Measurements from ENCODE around the gene TOX2. TPM values are rescaled to one million over a fixed set of nuclear protein-coding genes. Genes with fewer than 3 reads are reported as not detected.
A peak's percentile ranks its signal among the peaks of the same experiment; 100 is the strongest.

Gene TOX2
- total RNA-seq, 1 donor from 2014 or later: not detected

DNA sequence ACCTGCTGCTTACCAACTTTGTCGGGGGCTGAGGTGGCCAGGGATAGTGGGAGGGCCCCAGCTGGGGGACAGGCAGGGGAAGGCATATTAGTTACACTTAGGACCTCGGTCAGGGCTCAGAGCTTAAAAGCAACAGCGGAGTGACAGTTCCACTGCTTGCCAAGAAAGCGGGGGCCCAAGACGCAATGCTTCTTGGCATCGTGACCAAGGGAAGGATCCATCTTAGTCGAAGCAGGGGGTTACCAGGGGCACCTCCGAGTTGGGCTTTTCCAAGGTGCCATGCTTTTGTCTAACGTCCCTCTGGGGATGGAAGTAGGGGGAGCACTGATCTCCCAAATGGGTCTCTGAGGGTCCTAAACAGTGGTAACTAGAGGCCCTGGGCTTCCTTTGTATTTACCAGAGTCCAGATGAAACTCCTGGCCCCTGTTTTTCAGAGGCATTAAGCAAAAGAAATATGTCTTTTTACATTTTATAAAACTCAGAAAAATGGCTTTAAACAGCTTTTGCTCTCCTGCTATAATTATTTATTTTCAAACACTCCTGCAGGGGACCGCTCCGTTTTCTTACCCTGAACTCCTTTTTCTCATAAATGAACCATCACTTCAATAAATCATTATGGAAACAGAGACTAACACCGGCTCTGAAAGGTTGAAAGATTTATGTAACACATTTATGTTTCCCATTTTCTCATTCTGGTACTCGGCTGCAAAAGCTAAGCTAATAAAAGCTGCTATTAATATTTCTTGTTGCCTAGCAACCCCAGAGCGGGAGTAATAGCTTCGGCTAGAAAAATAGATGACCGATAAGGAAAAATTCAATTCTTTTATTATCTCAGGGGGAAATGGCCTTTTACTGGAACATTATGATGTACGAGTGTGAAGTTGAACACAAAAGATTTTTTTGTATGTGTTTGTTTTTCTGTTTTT is 100.4 kb downstream of the TOX2 start:
- peaks cover 10 to 23% (median 19%) of the 10 kb centered on the region in 3 donors for H3K27me3 ChIP-seq (ENCODE audit: control insufficient read depth in 3 of 3, insufficient read depth in 3 of 3, low read length in 3 of 3)
- peaks cover 5 to 15% (median 12%) of the 10 kb centered on the region in 3 donors for H3K4me1 ChIP-seq (ENCODE audit: control insufficient read depth in 3 of 3, insufficient read depth in 3 of 3, low read length in 3 of 3)
- no peaks in the 10 kb centered on the region for H3K36me3 ChIP-seq (ENCODE audit: control insufficient read depth in 3 of 3, insufficient read depth in 3 of 3, low read length in 3 of 3)
- no peak overlapping the region for H3K4me3 ChIP-seq (ENCODE audit: low read length in 3 of 3)
- H3K9me3 ChIP-seq (ENCODE audit: control insufficient read depth in 3 of 3, low read length in 3 of 3): no peaks in the 10 kb centered on the region
- H3K9ac ChIP-seq (ENCODE audit: low read depth in 1 of 3, low read length in 3 of 3): no peak overlapping the region
- no peak overlapping the region for H3K27ac ChIP-seq (ENCODE audit: low read depth, low read length)

DNA sequence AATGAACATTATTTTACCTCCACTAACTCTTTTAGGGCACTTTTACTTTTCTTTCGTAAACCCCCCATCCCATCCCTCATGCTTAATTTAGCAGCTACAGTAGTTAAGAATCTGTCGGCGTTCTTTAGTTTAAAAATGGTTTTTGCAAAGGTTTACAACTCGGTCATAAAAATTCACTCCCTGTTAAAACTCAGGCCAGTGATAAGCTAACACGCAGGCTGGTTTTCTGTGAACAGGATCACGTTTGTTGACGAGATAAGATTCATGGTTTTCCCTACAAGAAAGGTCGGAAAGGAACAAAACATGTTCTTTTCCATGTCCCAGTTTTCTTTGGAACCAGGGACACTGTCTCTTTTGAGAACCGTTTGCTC is 101.1 kb downstream of the TOX2 start:
- Histone ChIP-seq H3K4me1 (ENCODE audit: control insufficient read depth in 3 of 3, insufficient read depth in 3 of 3, low read length in 3 of 3) (peaks cover 5 to 15% (median 12%) of the 10 kb centered on the region in 3 donors), H3K27ac (ENCODE audit: low read depth, low read length) (no peak overlapping the region), H3K9ac (ENCODE audit: low read depth in 1 of 3, low read length in 3 of 3) (no peak overlapping the region)

DNA sequence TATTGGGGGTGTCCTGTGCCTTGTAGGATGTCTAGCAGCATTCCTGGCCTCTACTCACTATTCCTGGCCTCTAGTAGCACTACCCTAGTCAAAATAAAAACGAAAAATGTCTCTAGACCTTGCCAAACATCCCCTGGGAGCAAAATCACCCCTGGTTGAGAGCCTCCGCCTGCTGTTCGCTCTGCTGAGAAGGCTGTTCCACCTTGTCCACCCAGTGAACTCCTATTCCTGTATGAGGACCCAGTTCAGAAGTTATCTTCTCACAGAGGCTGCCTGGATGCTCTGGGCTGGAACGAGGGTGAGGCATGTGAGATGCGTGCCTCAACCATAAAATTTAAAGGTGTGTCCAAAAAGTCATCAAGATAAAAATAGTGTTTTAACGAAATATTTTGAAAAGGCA is 101.9 kb downstream of the TOX2 start:
- H3K4me1 ChIP-seq (ENCODE audit: control insufficient read depth in 3 of 3, insufficient read depth in 3 of 3, low read length in 3 of 3): peaks cover 5 to 15% (median 12%) of the 10 kb centered on the region in 3 donors

More for the DNA sequence above, 101.1 kb downstream of the TOX2 start:
- peaks cover 11 to 27% (median 20%) of the 10 kb centered on the region in 3 donors for H3K27me3 ChIP-seq (ENCODE audit: control insufficient read depth in 3 of 3, insufficient read depth in 3 of 3, low read length in 3 of 3)
- no peak overlapping the region for H3K4me3 ChIP-seq (ENCODE audit: low read length in 3 of 3)
- no peaks in the 10 kb centered on the region for H3K9me3 ChIP-seq (ENCODE audit: control insufficient read depth in 3 of 3, low read length in 3 of 3)
- no peaks in the 10 kb centered on the region for H3K36me3 ChIP-seq (ENCODE audit: control insufficient read depth in 3 of 3, insufficient read depth in 3 of 3, low read length in 3 of 3)

DNA sequence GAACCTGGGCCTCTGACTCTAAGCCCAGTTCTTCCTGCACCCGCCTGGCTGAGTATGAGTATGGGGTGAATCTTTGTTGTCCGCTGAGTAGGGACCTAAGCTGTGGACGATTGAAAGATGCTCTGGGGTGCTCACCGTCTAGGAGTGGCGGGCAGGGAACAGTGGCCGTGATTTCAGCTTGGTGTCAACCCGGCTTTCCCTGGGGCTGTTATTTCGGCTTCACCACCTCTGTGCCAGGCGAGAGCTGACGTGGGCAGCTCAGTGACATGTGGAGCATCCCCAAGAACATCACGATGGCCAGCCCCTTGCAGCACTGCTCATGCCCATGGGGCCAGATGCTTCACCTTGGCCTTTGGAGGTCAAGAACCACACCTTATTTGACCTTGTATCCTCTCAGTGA is 102.6 kb downstream of the TOX2 start:
- Histone ChIP-seq H3K4me1 (ENCODE audit: control insufficient read depth in 3 of 3, insufficient read depth in 3 of 3, low read length in 3 of 3) (peaks cover 5 to 15% (median 12%) of the 10 kb centered on the region in 3 donors), H3K27me3 (ENCODE audit: control insufficient read depth in 3 of 3, insufficient read depth in 3 of 3, low read length in 3 of 3) (peaks cover 14 to 24% (median 21%) of the 10 kb centered on the region in 3 donors), H3K9me3 (ENCODE audit: control insufficient read depth in 3 of 3, low read length in 3 of 3) (no peaks in the 10 kb centered on the region), H3K36me3 (ENCODE audit: control insufficient read depth in 3 of 3, insufficient read depth in 3 of 3, low read length in 3 of 3) (no peaks in the 10 kb centered on the region), H3K9ac (ENCODE audit: low read depth in 1 of 3, low read length in 3 of 3) (no peak overlapping the region), H3K27ac (ENCODE audit: low read depth, low read length) (no peak overlapping the region), H3K4me3 (ENCODE audit: low read length in 3 of 3) (no peak overlapping the region)

More for the DNA sequence above, 101.9 kb downstream of the TOX2 start:
- H3K9ac ChIP-seq (ENCODE audit: low read depth in 1 of 3, low read length in 3 of 3): no peak overlapping the region
- no peaks in the 10 kb centered on the region for H3K9me3 ChIP-seq (ENCODE audit: control insufficient read depth in 3 of 3, low read length in 3 of 3)
- no peak overlapping the region for H3K4me3 ChIP-seq (ENCODE audit: low read length in 3 of 3)
- H3K27ac ChIP-seq (ENCODE audit: low read depth, low read length): no peak overlapping the region
- H3K36me3 ChIP-seq (ENCODE audit: control insufficient read depth in 3 of 3, insufficient read depth in 3 of 3, low read length in 3 of 3): no peaks in the 10 kb centered on the region
- H3K27me3 ChIP-seq (ENCODE audit: control insufficient read depth in 3 of 3, insufficient read depth in 3 of 3, low read length in 3 of 3): peaks cover 14 to 26% (median 22%) of the 10 kb centered on the region in 3 donors

DNA sequence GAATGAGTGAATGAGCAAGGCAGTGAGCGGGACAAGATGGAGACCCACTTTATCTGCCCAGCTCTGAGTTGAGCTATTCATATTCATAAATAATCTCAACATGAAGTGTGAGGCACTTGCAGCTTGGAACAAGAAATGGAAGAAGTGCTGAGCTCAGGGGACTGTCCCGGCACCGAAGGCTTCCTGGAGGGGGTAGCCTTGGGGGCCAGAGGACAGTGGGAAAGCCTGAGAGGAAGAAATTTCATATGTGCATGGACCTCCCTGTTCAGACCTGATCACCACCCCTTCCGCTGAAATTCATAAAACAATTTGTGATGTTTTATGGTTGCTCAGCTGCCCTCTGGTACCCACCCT is 103.2 kb downstream of the TOX2 start:
- no peak overlapping the region for H3K4me3 ChIP-seq (ENCODE audit: low read length in 3 of 3)
- peaks cover 5 to 15% (median 12%) of the 10 kb centered on the region in 3 donors for H3K4me1 ChIP-seq (ENCODE audit: control insufficient read depth in 3 of 3, insufficient read depth in 3 of 3, low read length in 3 of 3)
- no peaks in the 10 kb centered on the region for H3K36me3 ChIP-seq (ENCODE audit: control insufficient read depth in 3 of 3, insufficient read depth in 3 of 3, low read length in 3 of 3)
- no peak overlapping the region for H3K27ac ChIP-seq (ENCODE audit: low read depth, low read length)
- H3K9ac ChIP-seq (ENCODE audit: low read depth in 1 of 3, low read length in 3 of 3): peak overlapping the region in 1 of 3 donors; percentile 57
- peaks cover 14 to 26% (median 24%) of the 10 kb centered on the region in 3 donors for H3K27me3 ChIP-seq (ENCODE audit: control insufficient read depth in 3 of 3, insufficient read depth in 3 of 3, low read length in 3 of 3)
- H3K9me3 ChIP-seq (ENCODE audit: control insufficient read depth in 3 of 3, low read length in 3 of 3): no peaks in the 10 kb centered on the region

DNA sequence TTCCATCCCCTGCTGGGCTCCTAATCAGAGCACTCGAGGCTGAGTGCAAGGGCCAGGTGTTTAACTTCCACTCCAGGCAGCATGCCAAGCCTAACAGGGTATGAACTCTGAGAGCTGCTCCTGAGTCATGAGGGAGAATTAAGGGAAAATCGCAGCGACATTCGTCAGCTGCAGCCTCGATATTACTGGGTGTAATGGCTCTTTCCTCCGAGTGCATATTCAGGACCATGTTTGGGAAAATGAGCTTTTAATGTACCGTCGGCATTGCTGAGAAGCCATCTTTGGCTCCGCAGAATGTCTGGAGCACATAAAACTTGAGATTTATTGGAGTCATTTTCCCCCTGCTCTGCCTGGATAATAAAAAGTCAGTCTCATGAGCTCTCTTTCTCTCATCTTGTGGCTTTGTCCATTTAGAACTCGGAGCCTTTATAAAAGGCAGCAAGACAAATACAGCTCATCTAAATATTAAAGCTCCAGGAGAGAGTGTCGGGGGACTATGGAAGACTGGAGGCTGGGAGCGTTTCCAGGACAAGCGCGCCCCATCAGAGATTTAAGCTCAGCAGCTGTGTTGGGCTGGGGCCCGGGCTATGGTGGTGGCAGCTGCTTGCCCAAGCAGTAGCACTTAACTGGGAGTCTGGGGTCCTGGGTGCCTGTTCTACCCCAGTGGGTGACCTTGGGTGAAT is 103.7 kb downstream of the TOX2 start:
- Histone ChIP-seq H3K27me3 (ENCODE audit: control insufficient read depth in 3 of 3, insufficient read depth in 3 of 3, low read length in 3 of 3) (peaks cover 15 to 26% (median 24%) of the 10 kb centered on the region in 3 donors), H3K9ac (ENCODE audit: low read depth in 1 of 3, low read length in 3 of 3) (peak overlapping the region in 1 of 3 donors; percentile 57), H3K4me1 (ENCODE audit: control insufficient read depth in 3 of 3, insufficient read depth in 3 of 3, low read length in 3 of 3) (peaks cover 5 to 15% (median 12%) of the 10 kb centered on the region in 3 donors), H3K9me3 (ENCODE audit: control insufficient read depth in 3 of 3, low read length in 3 of 3) (no peaks in the 10 kb centered on the region), H3K36me3 (ENCODE audit: control insufficient read depth in 3 of 3, insufficient read depth in 3 of 3, low read length in 3 of 3) (no peaks in the 10 kb centered on the region), H3K4me3 (ENCODE audit: low read length in 3 of 3) (peak overlapping the region in 2 of 3 donors; percentile 10 to 22), H3K27ac (ENCODE audit: low read depth, low read length) (no peak overlapping the region)

DNA sequence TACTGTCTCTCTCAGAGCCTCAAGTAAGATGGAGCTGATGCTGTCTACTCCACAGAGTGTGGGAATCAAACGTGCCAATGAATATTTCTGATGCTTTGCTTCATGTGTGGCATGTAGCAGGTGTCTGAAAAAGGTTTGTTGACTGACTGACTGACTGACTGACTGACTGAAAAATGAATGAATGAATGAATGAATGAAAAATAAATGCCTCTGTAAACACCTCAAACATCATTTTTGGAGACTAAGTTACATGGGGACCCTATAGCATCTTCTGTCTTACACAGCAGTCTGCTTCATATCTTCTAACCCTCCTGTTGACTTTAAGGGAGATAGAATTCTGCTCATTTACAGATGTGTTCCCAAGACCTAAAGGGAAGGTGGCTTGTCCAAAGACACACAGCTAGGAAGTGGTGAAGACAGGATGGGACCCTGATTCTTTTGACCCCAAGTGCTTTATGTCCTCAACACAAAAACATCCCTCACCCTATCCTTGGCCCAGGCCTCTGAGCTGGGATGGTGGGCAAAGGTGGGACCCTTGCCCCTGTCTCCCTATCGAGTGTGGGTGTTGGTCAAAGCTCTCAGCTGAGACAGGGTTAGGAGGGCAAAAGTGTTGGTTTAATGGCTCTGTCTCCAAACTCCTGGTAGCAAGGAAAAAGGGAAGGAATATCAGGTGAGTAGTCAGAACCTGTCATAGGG is 104.4 kb downstream of the TOX2 start:
- H3K9ac ChIP-seq (ENCODE audit: low read depth in 1 of 3, low read length in 3 of 3): no peak overlapping the region

DNA sequence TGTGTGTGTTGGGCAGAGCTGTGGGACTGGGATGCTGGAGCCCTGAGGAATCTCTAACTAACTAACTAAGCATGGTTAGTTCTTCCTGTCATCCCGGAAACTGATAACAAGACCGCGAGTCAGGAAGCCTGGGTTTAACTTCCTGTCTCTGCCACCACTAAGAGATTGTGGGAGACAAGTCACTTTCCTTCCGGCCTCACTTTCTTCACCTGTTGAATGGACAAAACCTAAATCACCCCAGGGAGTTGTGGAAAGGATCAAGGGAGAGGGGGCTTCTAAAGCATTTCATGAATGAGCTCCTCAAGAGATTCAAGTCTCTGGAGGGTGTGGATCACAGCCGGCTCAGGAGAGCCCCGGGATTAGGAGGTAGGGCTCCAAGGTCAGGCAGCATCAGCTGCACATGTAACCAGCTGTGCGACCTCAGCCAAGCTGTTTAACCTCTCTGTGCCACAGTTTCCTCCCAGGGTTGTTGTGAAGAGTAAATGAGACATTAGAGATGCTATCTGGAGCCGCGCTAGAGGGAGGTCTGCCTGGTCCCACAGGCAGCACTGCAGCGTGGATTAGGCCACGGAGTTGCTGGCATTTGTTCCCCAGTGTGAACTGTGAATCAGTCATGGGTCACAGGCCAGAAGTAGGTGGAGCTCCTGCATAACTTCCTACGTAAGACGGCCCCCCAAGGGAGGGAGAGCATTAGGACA is 105.1 kb downstream of the TOX2 start:
- no peak overlapping the region for H3K9ac ChIP-seq (ENCODE audit: low read depth in 1 of 3, low read length in 3 of 3)
- H3K27ac ChIP-seq (ENCODE audit: low read depth, low read length): no peak overlapping the region
- peaks cover 5 to 15% (median 12%) of the 10 kb centered on the region in 3 donors for H3K4me1 ChIP-seq (ENCODE audit: control insufficient read depth in 3 of 3, insufficient read depth in 3 of 3, low read length in 3 of 3)
- H3K9me3 ChIP-seq (ENCODE audit: control insufficient read depth in 3 of 3, low read length in 3 of 3): no peaks in the 10 kb centered on the region
- H3K4me3 ChIP-seq (ENCODE audit: low read length in 3 of 3): no peak overlapping the region
- no peaks in the 10 kb centered on the region for H3K36me3 ChIP-seq (ENCODE audit: control insufficient read depth in 3 of 3, insufficient read depth in 3 of 3, low read length in 3 of 3)
- H3K27me3 ChIP-seq (ENCODE audit: control insufficient read depth in 3 of 3, insufficient read depth in 3 of 3, low read length in 3 of 3): peaks cover 13 to 25% (median 22%) of the 10 kb centered on the region in 3 donors

More for the DNA sequence above, 104.4 kb downstream of the TOX2 start:
- Histone ChIP-seq H3K4me1 (ENCODE audit: control insufficient read depth in 3 of 3, insufficient read depth in 3 of 3, low read length in 3 of 3) (peaks cover 5 to 15% (median 12%) of the 10 kb centered on the region in 3 donors), H3K36me3 (ENCODE audit: control insufficient read depth in 3 of 3, insufficient read depth in 3 of 3, low read length in 3 of 3) (no peaks in the 10 kb centered on the region), H3K27me3 (ENCODE audit: control insufficient read depth in 3 of 3, insufficient read depth in 3 of 3, low read length in 3 of 3) (peaks cover 19 to 28% (median 26%) of the 10 kb centered on the region in 3 donors), H3K4me3 (ENCODE audit: low read length in 3 of 3) (no peak overlapping the region), H3K9me3 (ENCODE audit: control insufficient read depth in 3 of 3, low read length in 3 of 3) (no peaks in the 10 kb centered on the region), H3K27ac (ENCODE audit: low read depth, low read length) (no peak overlapping the region)

DNA sequence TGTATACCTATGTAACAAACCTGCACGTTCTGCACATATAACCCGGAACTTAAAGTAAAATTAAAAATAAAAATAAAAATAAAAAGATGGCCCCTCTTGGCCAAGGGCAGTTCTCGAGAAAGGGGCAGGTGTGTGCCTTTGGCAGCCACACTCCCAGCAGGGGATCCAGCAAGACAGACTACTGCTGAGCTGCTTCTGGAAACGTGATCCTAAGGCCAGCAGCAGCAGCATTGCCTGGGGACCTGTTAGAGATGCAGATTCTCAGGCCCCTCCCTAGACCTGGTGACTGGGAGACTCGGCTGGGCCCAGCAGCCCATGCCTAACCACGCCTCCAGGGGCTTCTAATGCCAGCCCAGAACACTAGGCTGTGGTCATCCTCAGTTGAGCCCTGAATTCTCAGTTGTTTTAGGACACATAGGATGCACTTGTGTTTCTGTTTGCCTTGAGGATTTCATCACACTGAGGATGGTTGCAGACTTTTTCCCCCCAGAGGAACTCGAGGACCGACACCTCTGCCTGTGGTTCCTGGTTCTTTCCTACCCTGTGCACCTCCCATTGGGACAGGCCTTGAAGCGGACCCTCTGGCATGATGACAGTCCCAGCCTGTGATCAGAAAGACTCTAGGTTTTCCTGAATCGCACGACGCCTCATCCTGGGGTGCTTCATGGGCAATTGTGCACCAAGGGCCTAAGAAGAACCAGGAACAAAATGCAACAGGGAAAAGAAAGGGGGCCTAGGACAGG is 105.9 kb downstream of the TOX2 start:
- peaks cover 5 to 15% (median 12%) of the 10 kb centered on the region in 3 donors for H3K4me1 ChIP-seq (ENCODE audit: control insufficient read depth in 3 of 3, insufficient read depth in 3 of 3, low read length in 3 of 3)
- H3K9ac ChIP-seq (ENCODE audit: low read depth in 1 of 3, low read length in 3 of 3): no peak overlapping the region
- no peaks in the 10 kb centered on the region for H3K9me3 ChIP-seq (ENCODE audit: control insufficient read depth in 3 of 3, low read length in 3 of 3)
- no peak overlapping the region for H3K27ac ChIP-seq (ENCODE audit: low read depth, low read length)
- H3K27me3 ChIP-seq (ENCODE audit: control insufficient read depth in 3 of 3, insufficient read depth in 3 of 3, low read length in 3 of 3): peaks cover 13 to 24% (median 21%) of the 10 kb centered on the region in 3 donors
- no peaks in the 10 kb centered on the region for H3K36me3 ChIP-seq (ENCODE audit: control insufficient read depth in 3 of 3, insufficient read depth in 3 of 3, low read length in 3 of 3)
- H3K4me3 ChIP-seq (ENCODE audit: low read length in 3 of 3): no peak overlapping the region

Measured in skeletal muscle tissue (tissue), 4 donors.